Occipital lobe (tissue), 2 donors: ENCODE data around the gene CEP85L. TPM values are rescaled to one million over a fixed set of nuclear protein-coding genes. Genes with fewer than 3 reads are reported as not detected.

Experiments used
- DNase-seq: peaks from one replicate; lab custom pipeline; 2025; lab: John Stamatoyannopoulos, UW
- total RNA-seq: library from RNA; depleted of rRNA; stranded (reverse); fragments of >200 nt; gene quantifications from one replicate; pipeline ENCODE4 v1.2.3, GENCODE V29; 2014

The CEP85L gene
- total RNA-seq, 1 donor from 2014 or later: 59.1 TPM

DNA sequence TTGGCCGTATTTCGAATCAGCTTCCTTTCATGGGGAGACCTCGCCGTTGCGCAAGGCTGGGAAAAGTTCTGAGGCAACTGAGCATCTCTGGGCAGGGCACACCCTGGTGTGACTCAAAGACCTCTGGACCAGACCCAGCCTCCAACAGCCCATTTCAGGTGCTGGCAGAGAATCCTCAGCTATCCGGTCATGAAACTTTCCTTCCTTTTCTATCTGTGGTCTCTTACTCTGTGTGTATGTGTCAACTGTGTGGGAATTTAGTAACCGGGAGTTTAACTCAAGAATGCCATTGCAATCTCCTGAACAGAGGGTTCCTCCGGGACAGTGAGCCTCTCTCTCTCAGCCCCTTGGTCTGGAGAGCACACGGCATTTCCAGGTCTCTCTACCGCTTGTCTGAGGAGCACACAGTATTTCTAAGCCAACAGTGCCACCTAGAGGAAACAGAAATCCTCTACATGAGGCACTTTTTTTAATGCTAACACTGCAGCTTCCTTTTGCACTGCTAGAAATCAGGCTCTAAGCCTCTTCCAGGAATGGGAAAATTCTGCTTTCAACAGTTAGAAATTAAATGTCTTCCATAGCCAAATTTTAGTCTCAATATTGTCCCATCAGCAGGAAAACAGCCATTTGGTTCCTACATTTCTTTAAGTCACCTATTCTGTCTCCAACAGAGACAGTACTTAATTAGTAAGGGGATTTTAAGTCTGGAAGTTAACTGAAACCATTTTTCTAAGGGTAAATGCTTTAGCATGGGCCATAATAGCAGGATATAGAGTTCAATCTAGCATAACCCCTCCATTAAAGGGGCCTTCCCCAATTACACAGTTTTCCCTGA lies 70.6 kb downstream of the CEP85L start:
- no peak for DNase-seq

DNA sequence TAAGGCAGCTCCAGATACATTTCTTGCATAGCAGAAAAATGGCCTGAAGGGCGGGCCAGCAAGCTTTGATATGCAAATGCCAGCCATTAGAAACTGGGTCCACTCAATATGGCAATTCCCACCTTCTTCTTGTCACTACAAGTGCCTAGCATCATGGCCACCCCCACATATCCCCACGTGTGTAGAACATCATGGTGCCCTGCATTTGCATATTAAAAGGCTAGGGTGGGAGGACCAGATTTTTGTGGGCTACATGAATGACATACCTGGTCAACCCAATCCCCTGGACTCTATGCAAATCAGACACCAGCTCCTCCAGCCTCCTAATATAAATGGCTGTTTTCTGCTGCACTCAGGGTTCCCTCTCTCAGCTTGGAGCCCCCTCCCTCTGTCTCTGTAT lies 71.6 kb downstream of the CEP85L start:
- no peak for DNase-seq

DNA sequence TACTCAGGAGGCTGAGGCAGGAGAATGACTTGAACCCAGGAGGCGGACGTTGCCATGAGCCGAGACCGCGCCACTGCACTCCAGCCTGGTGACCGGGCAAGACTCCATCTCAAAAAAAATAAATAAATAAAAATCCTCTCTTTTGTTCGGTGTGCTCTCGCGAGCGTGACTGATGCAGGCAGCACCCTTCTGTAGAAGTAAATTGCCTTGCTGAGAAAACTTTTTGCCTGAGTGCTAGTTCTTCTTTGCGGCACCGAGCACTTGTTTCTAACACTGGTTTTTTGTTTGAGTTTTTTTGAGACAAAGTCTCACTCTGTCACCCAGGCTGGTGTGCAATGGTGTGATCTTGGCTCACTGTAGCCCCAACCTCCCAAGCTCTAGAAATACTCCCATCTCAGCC lies 72.8 kb downstream of the CEP85L start:
- no peak for DNase-seq

DNA sequence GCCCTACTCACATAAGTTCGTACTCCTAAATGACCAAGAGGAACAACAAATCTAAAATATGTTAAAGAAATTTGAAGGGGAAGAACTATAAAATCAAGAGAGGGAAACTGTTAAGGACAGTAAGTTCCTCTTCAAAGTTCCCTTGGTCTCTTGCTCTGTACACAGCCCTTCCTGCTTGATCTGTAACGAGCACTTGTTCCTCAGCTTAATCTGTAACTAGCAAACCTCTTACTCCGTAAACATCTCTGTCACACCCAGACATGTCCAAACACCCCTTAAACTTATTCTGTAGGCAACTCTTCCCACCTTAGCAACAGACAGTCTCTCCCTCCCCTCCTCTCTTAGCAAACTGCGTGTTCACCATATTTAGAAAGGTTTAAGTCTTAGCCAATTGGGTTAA lies 73.4 kb downstream of the CEP85L start:
- no peak for DNase-seq

GRCh38 chr6:118574051-118574865 lies 77.1 kb downstream of the CEP85L start:
- DNase-seq: no peak

DNA sequence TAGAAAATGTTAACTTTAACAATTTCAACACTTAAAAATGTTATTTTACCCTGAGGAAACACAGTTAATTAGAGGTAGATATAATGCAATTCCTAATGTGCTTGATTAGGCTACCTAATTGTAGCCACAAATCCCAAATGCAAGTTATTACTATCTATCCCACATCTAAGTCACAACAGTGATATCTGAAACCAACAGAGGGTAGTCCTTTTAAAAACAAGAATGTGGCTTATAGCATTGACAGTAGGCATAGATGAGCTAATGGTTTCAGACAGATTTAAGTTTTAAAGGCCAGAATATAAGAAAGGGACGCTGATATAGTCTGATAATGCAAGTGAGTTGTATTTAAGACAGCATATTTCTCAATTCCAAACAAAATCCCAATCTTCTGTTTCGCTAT lies 80.3 kb downstream of the CEP85L start:
- no peak for DNase-seq

DNA sequence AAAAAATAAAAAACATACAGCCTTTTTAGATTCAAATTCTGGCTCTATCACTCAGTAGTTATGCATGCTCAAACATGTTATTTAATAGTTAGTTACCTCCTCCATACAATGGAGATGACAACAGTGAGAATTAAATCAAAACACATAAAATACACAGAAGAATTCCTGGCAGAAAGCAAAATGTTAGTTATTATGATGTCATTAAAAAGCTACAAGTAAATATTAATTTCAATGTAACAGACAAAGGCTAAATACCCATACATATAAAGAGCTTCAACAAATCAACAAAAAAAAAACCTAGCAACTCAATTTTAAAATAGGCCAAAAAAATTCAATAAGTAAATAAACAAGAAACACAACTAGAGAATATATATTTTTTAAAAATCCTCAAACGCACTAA lies 81.9 kb downstream of the CEP85L start:
- DNase-seq: no peak

DNA sequence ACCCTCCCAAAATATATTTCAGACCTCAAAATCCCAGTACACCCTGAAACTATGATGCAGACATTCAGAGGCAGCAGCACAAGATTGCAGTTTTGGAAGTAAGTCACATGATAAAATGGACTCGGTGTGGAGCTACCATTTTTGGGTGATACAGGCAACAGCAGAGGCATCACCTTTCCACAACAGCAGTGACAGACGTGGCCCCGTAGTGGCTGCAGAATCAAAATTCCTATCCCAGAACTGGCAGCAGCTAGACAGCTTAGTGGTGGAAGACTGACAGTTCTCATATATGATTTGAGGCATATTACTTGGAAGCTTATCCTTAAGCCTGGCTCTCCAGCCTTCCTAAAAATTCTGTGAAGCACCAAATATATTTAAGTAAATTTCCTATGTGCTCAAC lies 83.4 kb downstream of the CEP85L start:
- DNase-seq: no peak

DNA sequence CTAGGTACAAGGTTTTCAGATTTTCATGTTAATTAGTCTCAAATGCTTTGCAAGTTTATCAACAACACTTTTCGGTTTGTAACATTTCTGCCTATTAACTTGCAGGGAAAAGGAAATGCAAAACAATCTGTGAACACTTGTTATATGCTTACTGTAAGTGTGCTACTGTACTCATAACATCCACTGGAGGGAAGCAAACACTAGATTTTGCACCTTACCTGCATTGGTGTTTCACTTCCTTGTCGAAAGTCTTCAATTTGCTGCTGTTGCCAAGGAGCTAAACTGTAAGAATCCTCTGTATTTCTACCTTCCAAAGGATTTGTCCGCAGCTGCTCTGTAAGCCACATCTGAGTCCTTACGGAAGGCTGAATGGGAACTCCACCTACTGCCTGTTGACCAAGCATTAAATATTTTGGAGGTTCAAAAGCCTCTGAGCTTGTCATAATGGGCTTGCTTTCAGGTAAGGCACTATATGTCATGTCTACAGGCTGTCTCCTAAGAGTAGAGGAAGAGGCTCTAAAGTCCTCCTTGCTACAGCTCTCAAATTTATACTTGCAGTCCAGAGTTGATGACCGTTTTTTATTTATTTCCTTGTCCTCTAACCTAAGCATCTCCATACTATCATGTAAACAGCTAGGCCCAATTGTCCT lies 86.0 kb downstream of the CEP85L start:
- DNase-seq: no peak

- DNase-seq: no peak
Measured at GRCh38 chr6:118562959-118563358, 88.4 kb downstream of the CEP85L start.

DNA sequence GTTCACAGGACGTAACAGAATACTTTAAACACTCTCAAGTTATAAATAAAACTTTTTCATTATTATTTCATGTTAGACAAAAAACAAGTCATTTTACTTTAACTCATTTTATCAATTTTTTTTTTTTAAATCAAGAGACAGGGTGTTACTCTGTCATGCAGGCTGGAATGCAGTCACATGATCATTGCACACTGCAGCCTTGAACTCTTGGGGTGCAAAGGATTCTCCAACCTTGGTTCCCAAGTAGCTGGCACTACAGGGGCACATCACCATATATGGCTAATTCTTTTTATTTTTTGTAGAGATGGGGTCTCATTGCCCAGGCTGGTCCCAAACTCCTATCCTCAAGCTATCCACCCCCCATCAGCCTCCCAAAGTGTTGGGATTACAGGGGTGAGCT lies 89.1 kb downstream of the CEP85L start:
- no peak for DNase-seq

DNA sequence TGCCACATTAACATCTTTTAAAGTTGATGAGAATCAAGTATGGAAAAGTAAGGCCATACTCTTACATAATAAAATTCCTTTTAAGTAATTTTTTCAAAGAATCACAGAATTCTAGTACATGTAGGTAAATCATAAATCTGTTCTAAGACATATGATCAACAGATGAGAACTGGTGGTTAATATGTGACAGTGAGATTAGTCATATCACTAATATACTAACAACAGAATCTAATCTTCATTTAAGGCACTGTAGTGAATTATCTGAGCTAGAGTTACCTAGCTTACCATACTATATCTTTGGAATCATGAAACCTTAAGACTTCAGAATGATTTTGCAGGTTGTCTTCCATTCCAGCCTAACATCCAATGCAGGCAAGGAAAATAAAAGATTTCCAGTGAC lies 91.7 kb downstream of the CEP85L start:
- DNase-seq: no peak

GRCh38 chr6:118558464-118559217 lies 92.8 kb downstream of the CEP85L start:
- DNase-seq: no peak

DNA sequence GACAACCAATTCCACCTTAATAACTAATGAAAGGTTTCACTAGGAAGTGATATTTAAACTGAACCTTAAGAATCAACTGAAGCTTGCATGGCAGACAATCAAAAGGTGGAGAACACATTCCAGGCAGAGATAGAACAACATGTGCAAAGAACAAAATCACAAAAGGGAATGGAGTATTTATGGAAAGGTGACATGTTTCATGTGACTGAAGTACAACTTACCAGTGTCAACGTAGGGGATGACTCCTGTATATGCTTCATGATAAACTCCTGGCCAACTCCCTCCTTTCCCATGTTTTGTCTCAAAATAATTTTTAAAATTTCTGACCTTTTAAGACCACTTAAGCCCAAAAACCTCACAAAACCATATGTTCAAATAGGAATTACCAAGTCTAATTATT lies 96.7 kb downstream of the CEP85L start:
- no peak for DNase-seq

- no peak for DNase-seq
Measured at GRCh38 chr6:118553132-118553531, 98.3 kb downstream of the CEP85L start.

GRCh38 chr6:118551063-118552053 lies 100.0 kb downstream of the CEP85L start:
- no peak for DNase-seq

DNA sequence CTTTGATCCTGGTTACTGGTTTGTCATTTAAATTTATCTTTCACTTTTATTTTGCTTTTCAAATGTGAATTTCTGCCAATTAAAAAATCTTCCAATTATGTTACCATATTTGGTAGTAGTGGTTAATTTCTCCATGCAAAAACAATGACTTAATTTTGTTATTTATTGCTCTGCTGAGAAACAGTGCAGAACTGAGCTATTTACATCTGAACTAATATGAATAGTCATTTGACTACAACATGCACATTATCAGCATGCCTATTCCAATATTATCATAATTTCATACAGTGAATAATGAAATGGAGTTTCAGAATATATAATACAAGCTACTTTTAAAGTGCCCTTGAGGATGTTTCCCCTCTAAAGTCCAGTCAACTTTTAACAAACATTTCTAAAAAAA lies 102.8 kb downstream of the CEP85L start:
- no peak for DNase-seq

- DNase-seq: no peak
Measured at GRCh38 chr6:118548136-118548535, 103.3 kb downstream of the CEP85L start, which contains the start of gene PLN. Gene PLN, plus strand, starts transcription at chr6:118548296. Its CDS starts 10,626 bp downstream, at chr6:118558922.

DNA sequence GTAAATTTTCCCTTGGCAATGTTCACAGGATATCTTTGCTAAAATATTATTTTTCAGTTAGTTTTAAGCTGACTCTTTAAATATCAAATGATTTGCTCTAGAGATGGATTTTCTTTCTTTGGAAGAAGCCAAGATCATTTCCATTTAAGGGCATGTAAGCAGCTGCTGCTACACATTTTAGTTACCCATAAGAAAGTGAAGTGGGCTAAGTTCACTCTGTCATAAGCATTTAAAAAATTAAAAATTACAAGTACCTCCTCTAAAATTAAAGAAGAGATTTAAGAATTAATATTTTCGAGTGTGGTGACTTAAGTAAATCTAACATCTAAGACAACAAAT lies 104.5 kb downstream of the CEP85L start:
- DNase-seq: no peak

- no peak for DNase-seq
Measured at GRCh38 chr6:118546164-118546879, 105.1 kb downstream of the CEP85L start.
